Upper lobe of left lung (tissue), 6 donors: ENCODE measurements around the gene LHFPL3. TPM values are rescaled to one million over a fixed set of nuclear protein-coding genes. Genes with fewer than 3 reads are reported as not detected.

Experiments
- ATAC-seq, 2 donors: fragments of 200-7000 bp; cut with Tn5 transposase; one replicate each; pipeline ENCODE4 v1.9.1; 2022; ENCODE audit warnings: mild to moderate bottlenecking in 2 of 2, moderate library complexity in 2 of 2; ENCODE audit not compliant: low FRiP score in 2 of 2
- DNase-seq, 2 donors: peaks; one replicate each; pipeline ENCODE4 v3.0.0-alpha.2; 2019 to 2020
- H3K27ac ChIP-seq, 4 donors: fragments of 200-600 bp; sonication (generic); one replicate each; pipeline ENCODE4 v1.5.1; 2016 to 2019
- H3K27me3 ChIP-seq, 4 donors: fragments of 200-600 bp; sonication (generic); one replicate each; pipeline ENCODE4 v1.5.1; 2017 to 2019
- H3K36me3 ChIP-seq, 4 donors: fragments of 200-600 bp; sonication (generic); one replicate each; pipeline ENCODE4 v1.5.1; 2016 to 2019
- H3K4me1 ChIP-seq, 4 donors: fragments of 200-600 bp; sonication (generic); one replicate each; pipeline ENCODE4 v1.5.1; 2018 to 2019
- H3K4me3 ChIP-seq, 4 donors: fragments of 200-600 bp; sonication (generic); one replicate each; pipeline ENCODE4 v1.5.1; 2017 to 2019; ENCODE audit warnings: mild to moderate bottlenecking in 2 of 4, moderate library complexity in 1 of 4
- H3K9me3 ChIP-seq, 4 donors: fragments of 200-600 bp; sonication (generic); one replicate each; pipeline ENCODE4 v1.5.1; 2018 to 2019
- EP300 ChIP-seq, 4 donors: sonication (generic); formaldehyde crosslinking; IDR thresholded peaks; one replicate each; pipeline ENCODE4 v1.5.1; 2017; ENCODE audit warnings: antibody characterized with exemption in 4 of 4, control low read depth in 2 of 4
- POLR2A ChIP-seq, 4 donors: fragments of 450-650 bp; IDR thresholded peaks; one replicate each; pipeline ENCODE4 v1.5.1; 2016 to 2017; ENCODE audit warnings: antibody characterized with exemption in 4 of 4, mild to moderate bottlenecking in 2 of 4
- POLR2AphosphoS5 ChIP-seq, 2 donors: sonication (generic); formaldehyde crosslinking; IDR thresholded peaks; one replicate each; pipeline ENCODE4 v1.5.1; 2017; ENCODE audit warnings: antibody characterized with exemption in 2 of 2
- WGBS, 2 donors: methylation state at CpG; one replicate each; pipeline ENCODE4 v1.1.5; 2017 to 2018; 5-methylcytosine and 5-hydroxymethylcytosine counted together
- total RNA-seq, 6 donors: library from RNA; depleted of rRNA in 4 of 6; stranded (reverse); fragments of >200 nt in 4 of 6; gene quantifications; one replicate each; pipeline versions ENCODE4 v1.1.0 to v1.2.1, GENCODE V29; 2016 to 2021
- TF ChIP-seq, protein P1 (sequence below), 6 experiments: fragments of 450-650 bp in 4 of 6; fragments of 200-600 bp in 2 of 6; sonication (generic) in 2 of 6; IDR thresholded peaks; one replicate each; pipeline ENCODE4 v1.5.1; 2016 to 2019; ENCODE audit warnings: antibody characterized with exemption in 6 of 6
- donor health status: DM: no; HTN: no; CAD: no; lungs with moderate emphysema.
- donor health status: DM: no; HTN: yes; CAD: no; lungs with severe emphysema.

The LHFPL3 gene
- total RNA-seq, 6 donors from 2014 or later = not detected

- Histone ChIP-seq H3K27ac (no peak overlapping the region), H3K4me1 (no peaks in the 10 kb centered on the region), H3K36me3 (no peaks in the 10 kb centered on the region), H3K27me3 (no peaks in the 10 kb centered on the region), H3K9me3 (peaks cover 0 to 6% (median 4%) of the 10 kb centered on the region in 4 donors), H3K4me3 (no peak overlapping the region)
- TF ChIP-seq EP300 (IDR thresholded peaks at IDR 0.05) (no peak), POLR2A (IDR thresholded peaks at IDR 0.05) (no peak), POLR2AphosphoS5 (IDR thresholded peaks at IDR 0.05) (no peak)
- TF ChIP-seq, protein P1, sequence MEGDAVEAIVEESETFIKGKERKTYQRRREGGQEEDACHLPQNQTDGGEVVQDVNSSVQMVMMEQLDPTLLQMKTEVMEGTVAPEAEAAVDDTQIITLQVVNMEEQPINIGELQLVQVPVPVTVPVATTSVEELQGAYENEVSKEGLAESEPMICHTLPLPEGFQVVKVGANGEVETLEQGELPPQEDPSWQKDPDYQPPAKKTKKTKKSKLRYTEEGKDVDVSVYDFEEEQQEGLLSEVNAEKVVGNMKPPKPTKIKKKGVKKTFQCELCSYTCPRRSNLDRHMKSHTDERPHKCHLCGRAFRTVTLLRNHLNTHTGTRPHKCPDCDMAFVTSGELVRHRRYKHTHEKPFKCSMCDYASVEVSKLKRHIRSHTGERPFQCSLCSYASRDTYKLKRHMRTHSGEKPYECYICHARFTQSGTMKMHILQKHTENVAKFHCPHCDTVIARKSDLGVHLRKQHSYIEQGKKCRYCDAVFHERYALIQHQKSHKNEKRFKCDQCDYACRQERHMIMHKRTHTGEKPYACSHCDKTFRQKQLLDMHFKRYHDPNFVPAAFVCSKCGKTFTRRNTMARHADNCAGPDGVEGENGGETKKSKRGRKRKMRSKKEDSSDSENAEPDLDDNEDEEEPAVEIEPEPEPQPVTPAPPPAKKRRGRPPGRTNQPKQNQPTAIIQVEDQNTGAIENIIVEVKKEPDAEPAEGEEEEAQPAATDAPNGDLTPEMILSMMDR (IDR thresholded peaks at IDR 0.05) = no peak
- DNase-seq (no peak), ATAC-seq (no peak)
These were observed 58.5 kb downstream of the LHFPL3 start for GRCh38 chr7:104386943-104387342.

DNA sequence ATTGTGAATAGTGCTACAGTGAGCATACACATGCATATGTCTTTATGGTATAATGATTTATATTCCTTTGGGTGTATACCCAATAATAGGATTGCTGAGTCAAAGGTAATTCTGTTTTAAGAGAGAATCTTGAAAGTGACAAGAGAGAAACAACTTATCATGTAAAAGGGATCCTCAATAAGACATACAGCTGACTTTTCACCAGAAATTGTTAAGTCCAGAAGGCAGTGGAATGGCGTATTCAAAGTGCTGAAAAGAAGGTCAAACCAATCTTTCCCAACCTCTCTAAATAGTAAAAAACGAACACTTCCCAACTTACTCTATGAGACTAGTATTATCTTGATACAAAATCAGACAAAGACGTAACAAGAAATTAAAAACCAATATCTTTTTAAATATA is 59.8 kb downstream of the LHFPL3 start:
- TF ChIP-seq POLR2A (IDR thresholded peaks at IDR 0.05) (no peak), EP300 (IDR thresholded peaks at IDR 0.05) (no peak), POLR2AphosphoS5 (IDR thresholded peaks at IDR 0.05) (no peak)
- TF ChIP-seq, protein P1 (IDR thresholded peaks at IDR 0.05) = no peak
- WGBS, 2 donors = 75 to 79% methylated on average over 3 of the region's 3 CpGs
- no peak for DNase-seq

DNA sequence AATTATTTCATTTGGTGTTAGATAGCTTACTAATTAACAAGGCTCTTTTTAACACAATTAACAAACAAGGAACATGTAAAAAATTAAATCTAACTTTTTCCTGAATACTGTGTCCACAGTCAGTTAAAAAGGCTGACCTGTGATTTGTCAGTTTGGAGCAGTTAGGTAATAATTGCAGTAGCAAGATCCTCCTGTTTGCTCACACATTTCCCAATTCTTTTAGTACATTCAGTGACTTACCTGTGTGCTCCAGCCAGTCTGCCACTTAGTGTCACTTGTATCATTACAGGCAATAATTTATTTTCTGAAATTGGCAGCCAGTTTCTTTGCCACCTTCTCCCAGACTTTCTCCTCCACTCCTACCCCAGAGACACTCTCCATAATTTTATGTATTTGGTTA is 66.8 kb downstream of the LHFPL3 start:
- no peaks in the 10 kb centered on the region for H3K27me3 ChIP-seq
- ATAC-seq = no peak

More for the DNA sequence above, 59.8 kb downstream of the LHFPL3 start:
- H3K4me1 ChIP-seq = no peaks in the 10 kb centered on the region
- H3K27ac ChIP-seq = no peak overlapping the region
- no peak for ATAC-seq
- H3K4me3 ChIP-seq = no peak overlapping the region
- no peaks in the 10 kb centered on the region for H3K27me3 ChIP-seq
- H3K9me3 ChIP-seq = peaks cover 0 to 6% (median 4%) of the 10 kb centered on the region in 4 donors
- H3K36me3 ChIP-seq = no peaks in the 10 kb centered on the region

GRCh38 chr7:104397442-104397841 is 69.0 kb downstream of the LHFPL3 start:
- DNase-seq (no peak), ATAC-seq (no peak)
- no peak overlapping the region for H3K27ac ChIP-seq
- H3K36me3 ChIP-seq = no peaks in the 10 kb centered on the region
- no peak overlapping the region for H3K4me3 ChIP-seq
- H3K4me1 ChIP-seq = no peaks in the 10 kb centered on the region
- no peaks in the 10 kb centered on the region for H3K9me3 ChIP-seq
- WGBS, 2 donors = 8 to 10% methylated on average over 4 of the region's 4 CpGs
- TF ChIP-seq EP300 (IDR thresholded peaks at IDR 0.05) (no peak), POLR2A (IDR thresholded peaks at IDR 0.05) (no peak), POLR2AphosphoS5 (IDR thresholded peaks at IDR 0.05) (no peak)
- TF ChIP-seq, protein P1 (IDR thresholded peaks at IDR 0.05) = no peak
- no peaks in the 10 kb centered on the region for H3K27me3 ChIP-seq

More for the DNA sequence above, 66.8 kb downstream of the LHFPL3 start:
- H3K36me3 ChIP-seq = no peaks in the 10 kb centered on the region
- no peak overlapping the region for H3K27ac ChIP-seq
- TF ChIP-seq POLR2A (IDR thresholded peaks at IDR 0.05) (no peak), POLR2AphosphoS5 (IDR thresholded peaks at IDR 0.05) (no peak), EP300 (IDR thresholded peaks at IDR 0.05) (no peak)
- TF ChIP-seq, protein P1 (IDR thresholded peaks at IDR 0.05) = no peak
- no peaks in the 10 kb centered on the region for H3K9me3 ChIP-seq
- no peaks in the 10 kb centered on the region for H3K4me1 ChIP-seq
- no peak for DNase-seq
- H3K4me3 ChIP-seq = no peak overlapping the region

GRCh38 chr7:104408371-104408770 is 80.0 kb downstream of the LHFPL3 start:
- H3K4me1 ChIP-seq = no peaks in the 10 kb centered on the region
- ATAC-seq (no peak), DNase-seq (no peak)
- no peaks in the 10 kb centered on the region for H3K9me3 ChIP-seq
- H3K27me3 ChIP-seq = no peaks in the 10 kb centered on the region
- H3K36me3 ChIP-seq = no peaks in the 10 kb centered on the region
- TF ChIP-seq EP300 (IDR thresholded peaks at IDR 0.05) (no peak), POLR2A (IDR thresholded peaks at IDR 0.05) (no peak), POLR2AphosphoS5 (IDR thresholded peaks at IDR 0.05) (no peak)
- TF ChIP-seq, protein P1 (IDR thresholded peaks at IDR 0.05) = no peak
- no peak overlapping the region for H3K4me3 ChIP-seq
- 83 to 96% methylated on average over 1 of the region's 1 CpG for WGBS, 2 donors
- no peak overlapping the region for H3K27ac ChIP-seq
